ENCODE measurements around the gene STK40.

The STK40 gene

DNA sequence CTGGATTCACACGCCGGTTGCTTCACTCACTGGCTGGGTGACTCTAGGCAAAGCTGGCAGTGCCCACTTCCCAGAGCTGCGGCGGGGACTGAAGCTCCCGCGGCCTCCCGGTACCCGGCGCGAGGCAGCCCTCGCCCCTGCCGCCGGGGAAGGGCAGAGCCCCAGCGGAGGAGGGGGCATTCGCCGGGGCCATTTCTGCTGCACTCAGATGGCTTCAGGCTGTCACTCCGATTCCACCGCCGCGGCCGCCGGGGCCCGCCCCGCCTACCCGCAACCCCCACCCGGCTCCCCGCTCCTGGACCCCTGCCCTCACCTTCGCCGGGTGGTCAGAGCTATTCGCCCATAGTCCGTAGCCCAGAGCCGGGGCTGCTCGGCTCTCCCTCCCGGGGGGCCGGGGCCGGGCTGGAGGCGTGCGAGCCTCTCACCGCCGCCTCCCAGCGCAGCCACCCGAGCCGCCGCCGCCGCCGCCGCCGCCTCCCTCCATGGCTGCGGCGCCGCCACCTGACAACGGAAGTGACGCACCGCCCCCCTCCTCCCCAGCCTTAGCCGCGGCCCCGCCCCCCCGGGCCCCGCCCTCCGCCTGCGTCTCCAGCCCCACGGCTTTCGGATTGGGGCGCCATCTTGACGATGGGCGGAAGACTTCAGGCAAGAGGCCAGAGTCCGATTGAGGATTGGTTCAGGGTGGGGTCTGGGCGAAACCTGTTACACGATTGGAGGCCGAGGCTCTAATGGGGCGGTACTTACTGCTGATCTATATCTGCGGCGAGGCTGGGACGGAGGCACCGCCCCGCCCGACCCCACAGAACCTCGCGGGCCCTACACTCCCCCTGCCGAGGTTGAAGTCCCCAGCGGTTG lies at the start of gene STK40:
Gene STK40 (minus strand): TSS at position 515 of the 855 bp plus-strand sequence. CDS start 24,592 bp downstream, outside the sequence.
- peak; percentile 99 for DNase-seq

- no peak for DNase-seq
Observed at GRCh38 chr1:36433102-36433501, 47.4 kb upstream of the STK40 start.

- no peak for DNase-seq
Observed at GRCh38 chr1:36432616-36433015, 46.9 kb upstream of the STK40 start.

- DNase-seq: no peak
Observed at GRCh38 chr1:36425791-36426190, 40.1 kb upstream of the STK40 start.

DNA sequence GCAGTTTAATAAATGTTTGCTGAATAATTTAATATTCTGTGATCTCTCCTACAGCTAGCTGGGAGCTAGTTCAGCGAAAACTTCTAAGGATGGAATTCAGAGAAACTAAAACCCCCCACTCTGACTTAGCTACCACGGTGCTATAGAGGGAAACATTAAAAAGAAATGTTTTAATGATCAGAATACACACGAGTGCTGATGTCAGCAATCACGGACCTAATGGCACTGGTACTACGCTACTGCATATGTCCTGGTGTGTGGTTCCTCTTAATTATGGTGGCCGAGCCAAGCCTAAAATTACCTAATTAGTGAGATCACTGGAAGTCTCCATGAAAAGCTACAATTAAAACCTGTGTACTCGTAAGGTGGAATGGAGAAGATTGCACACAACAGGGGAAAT lies 35.9 kb upstream of the STK40 start:
- DNase-seq: no peak

DNA sequence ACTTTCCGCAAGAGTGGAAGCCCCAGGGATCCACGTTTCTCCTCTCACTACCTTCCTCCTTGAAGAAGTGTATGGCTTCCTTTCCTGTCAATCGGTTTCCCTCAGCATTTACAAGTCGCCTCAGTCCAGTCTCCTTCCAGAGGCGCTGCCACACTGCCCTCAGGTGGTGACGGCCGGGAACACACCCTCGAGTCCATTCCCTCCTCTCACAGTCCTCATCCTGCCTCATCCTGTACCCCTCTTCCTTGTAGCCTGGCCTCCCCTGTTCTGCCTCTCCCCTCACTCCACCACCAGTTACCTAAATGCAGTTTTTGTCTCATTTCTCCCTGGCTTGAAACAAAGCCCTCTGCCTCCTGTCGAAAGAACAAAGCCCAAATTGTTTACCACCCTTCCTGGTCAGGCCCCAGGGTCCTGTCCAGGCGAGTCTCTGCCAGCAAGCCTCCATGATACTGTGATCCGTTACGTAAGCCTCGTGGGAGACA lies 35.2 kb upstream of the STK40 start:
- DNase-seq: peak; percentile 56

DNA sequence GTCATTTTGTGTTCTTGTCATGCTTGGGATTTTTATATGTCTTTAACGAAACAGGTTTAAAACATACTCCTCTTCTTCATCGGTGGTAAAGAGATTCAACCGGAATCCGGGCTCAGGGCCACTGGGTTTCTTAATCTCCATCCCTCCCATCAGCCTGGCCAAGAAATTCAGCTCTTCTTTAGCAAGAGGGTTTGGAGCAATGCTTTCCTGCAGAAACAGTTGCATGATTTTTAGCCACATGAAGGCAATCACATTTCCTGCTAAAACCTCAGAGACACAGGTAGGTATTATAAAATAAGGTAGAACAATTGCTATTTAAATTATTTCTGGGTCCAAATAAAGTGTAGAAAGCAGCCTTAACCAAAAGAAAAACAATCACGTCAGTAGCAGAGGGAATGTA lies 34.7 kb upstream of the STK40 start:
- DNase-seq: no peak

- DNase-seq: no peak
Observed at GRCh38 chr1:36419569-36419968, 33.8 kb upstream of the STK40 start.

GRCh38 chr1:36419140-36419539 lies 33.4 kb upstream of the STK40 start:
- DNase-seq: no peak

- DNase-seq: no peak
Observed at GRCh38 chr1:36417931-36418330, 32.2 kb upstream of the STK40 start.

DNA sequence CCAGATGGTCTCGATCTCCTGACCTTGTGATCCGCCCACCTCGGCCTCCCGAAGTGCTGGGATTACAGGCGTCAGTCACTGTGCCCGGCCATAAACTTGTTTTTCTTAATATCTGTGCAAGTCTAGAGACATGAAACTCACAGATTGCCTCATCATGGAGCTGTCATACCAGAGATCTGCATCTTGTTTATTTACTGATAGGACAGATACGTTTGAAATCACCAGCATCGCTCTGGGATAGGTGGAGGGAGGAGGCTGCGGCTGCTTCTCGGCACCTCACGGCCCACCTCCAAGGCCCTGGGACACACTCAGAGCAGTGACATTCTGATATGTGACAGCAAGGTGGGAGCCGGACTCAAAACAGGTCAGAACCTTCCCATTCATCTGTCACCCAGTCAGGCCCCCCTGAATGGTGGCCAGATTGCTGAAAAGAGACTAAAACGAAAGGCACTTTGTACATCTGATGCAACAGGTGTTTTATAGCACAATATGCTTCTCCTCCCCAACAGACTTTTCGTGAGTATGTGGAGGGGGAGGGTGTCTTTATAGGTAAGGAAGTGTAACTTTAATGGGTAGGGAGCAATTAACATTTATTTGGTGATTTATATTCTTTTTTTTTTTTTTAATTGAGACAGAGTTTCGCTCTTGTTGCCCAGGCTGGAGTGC lies 30.1 kb upstream of the STK40 start:
- DNase-seq: no peak

DNA sequence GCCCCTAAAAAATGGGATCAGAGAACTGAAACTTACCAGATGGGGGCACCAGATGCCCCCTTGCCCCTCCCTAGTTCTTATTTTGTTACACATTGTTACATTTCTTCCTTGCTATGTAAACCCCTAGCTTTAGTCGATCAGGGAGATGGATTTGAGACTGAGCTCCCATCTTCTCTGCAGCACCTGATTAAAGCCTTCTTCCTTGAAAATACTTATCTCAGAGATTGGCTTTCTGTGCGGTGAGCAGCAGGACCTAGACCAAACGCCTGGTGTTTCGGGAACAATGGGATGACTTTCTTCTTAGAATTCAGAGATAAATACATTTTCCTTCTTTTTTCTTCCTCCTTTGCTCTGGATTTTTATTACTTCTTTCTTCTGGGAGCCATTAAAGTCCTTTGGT lies 28.7 kb upstream of the STK40 start:
- DNase-seq: no peak

- no peak for DNase-seq
Observed at GRCh38 chr1:36411674-36412648, 26.2 kb upstream of the STK40 start.

GRCh38 chr1:36408479-36408878 lies 22.8 kb upstream of the STK40 start:
- no peak for DNase-seq

DNA sequence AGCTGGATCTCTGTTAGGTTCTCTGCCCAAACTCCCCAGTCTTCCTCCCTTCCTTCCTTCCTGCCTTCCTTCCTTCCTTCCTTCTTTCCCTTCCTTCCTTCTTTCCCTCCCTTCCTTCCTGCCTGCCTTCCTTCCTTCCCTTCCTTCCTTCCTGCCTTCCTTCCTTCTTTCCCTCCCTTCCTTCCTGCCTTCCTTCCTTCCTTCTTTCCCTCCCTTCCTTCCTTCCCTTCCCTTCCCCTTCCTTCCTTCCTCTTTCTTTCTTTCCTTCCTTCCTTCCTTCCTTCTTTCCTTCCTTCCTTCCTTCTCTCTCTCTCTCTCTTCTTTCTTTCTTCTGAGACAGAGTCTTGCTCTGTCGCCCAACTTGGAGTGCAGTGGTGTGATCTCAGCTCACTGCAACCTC lies 20.7 kb upstream of the STK40 start:
- no peak for DNase-seq

DNA sequence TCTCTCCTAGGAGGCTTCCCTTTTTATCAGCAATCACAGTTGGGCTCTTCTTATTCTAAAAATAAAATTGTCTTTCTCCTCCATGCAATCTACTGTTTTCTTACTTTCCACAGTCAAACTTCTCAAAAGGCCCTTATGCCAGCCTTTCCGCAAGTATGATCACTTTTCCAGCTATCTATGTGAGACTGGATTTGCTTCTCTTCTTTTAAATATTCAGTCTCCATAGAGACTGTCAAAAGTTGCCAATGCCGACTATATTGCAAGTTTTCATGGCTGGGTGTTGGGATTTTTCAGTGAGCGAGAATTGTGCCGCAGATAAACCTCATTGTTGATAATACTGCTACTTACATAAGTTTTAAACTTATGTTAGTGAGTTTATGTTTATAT lies 16.8 kb upstream of the STK40 start:
- DNase-seq: no peak

GRCh38 chr1:36401602-36402503 lies 16.1 kb upstream of the STK40 start:
- no peak for DNase-seq

DNA sequence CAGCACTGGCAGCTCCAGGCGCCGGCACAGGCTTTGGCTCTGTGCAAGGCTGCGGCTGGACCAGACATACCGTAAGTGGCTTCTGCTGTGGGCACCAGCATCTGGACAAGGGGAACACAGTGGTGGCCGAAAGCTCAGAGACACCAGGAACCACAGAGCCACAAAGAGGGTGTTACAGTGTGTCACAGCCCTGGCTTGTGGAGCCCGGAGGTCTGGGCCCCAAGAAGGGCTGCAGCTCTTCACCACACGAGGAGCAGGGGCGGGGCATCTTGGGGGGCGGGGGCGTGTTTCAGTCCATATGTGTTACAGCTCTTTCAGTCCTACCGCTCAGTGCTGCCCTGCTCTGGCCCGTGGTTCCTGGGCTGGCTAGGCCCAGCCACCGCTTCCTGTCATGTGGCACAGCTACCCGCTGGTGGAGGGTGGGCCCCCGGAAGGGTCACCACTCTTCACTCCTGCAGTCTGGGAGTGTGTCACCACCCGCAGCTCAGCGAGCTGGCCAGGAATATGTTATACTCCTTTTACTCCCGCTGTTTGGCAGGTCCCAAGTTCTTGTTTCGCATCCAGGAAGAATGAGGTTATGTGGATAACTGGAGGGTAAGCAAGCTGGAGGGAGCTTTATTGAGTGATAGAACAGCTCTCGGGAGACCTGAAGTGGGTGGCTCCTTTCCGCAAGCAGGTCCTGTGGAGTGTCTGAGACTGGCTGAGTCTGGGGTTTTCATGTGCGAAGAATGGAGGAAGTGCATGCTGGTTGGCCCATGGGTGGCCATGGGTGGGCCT lies 15.3 kb upstream of the STK40 start:
- DNase-seq: no peak

DNA sequence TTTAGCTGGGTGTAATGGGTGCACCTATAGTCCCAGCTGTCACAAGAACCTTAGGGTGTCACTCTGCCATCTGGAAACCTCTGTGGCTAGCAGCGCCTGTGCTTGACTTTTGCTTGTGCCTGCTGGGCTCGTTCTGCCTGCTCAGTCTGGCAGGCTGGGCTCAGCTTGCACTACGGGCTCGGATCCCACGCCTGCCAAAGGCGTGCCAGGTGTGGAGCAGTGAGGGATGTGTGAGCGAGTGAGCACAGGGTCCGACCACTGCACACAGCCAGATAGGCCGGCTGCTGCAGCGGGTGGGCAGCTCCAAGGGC lies 14.7 kb upstream of the STK40 start:
- no peak for DNase-seq

DNA sequence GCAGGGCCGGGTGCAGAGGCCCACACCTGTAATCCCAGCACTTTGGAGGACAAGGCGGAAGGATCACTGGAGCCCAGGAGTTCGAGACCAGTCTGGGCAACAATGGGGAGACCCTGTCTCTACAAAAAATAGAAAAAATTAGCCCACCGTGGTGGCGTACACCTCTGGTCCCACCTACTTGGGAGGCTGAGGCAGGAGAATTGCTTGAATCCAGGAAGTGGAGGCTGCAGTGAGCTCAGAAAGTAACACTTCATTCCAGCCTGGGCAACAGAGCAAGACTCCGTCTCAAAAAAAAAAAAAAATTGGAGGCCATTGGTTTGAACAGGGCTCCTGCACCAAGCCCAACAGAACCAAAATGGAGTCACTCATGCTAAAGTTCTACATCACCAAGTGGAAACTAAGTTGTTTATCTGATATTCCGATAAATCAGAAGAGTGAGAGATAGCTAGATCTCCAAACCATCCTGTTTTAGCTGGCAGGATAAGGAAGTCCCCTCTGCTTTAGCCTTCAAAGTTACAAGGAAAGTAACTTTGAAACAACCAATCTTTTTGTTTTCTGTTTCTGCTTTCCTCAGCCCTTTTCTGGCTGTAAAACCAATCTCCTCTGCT lies 12.8 kb upstream of the STK40 start:
- DNase-seq: no peak
